LNCAP (cell line): ENCODE measurements around the gene NPBWR2.
A peak's percentile ranks its signal among the peaks of the same experiment; 100 is the strongest.

ENCODE experiments used
- TF ChIP-seq, protein P1 (sequence below): fragments of 450-650 bp; IDR thresholded peaks from 2 replicates; pipeline ENCODE4 v1.5.1; 2017; ENCODE audit warnings: mild to moderate bottlenecking

NPBWR2 gene

DNA sequence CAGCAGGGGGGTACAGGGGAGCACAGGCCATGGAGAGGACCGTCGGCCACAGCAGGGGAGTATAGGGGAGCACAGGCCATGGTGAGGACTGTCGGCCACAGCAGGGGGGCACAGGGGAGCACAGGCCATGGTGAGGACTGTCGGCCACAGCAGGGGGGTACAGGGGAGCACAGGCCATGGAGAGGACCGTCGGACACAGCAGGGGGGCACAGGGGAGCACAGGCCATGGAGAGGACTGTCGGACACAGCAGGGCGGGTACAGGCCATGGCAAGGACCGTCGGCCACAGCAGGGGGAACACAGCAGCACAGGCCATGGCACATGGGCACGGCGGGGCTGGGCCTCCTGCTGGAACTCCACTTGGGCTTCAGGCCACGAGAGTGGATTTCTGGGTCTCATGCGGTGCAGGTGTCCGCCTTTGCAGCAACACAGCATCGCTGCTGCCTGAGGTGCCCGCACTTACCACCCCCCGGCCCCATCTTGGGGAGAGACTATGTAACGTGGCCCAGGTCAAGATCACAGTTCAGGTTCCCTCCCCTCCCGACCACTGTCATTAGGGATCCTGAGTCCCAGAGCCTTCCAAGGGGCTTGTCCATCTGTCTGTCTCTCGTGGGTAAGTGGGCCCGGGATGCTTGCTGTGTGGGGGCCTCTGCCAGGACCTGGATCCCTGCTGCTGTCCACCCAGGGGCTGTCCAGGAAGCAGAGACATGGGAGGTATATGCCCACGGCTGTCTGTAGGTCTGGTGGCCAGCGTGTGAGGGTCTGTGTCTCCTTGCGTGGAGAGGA, 2.5 kb downstream of the NPBWR2 start:
- TF ChIP-seq, protein P1, sequence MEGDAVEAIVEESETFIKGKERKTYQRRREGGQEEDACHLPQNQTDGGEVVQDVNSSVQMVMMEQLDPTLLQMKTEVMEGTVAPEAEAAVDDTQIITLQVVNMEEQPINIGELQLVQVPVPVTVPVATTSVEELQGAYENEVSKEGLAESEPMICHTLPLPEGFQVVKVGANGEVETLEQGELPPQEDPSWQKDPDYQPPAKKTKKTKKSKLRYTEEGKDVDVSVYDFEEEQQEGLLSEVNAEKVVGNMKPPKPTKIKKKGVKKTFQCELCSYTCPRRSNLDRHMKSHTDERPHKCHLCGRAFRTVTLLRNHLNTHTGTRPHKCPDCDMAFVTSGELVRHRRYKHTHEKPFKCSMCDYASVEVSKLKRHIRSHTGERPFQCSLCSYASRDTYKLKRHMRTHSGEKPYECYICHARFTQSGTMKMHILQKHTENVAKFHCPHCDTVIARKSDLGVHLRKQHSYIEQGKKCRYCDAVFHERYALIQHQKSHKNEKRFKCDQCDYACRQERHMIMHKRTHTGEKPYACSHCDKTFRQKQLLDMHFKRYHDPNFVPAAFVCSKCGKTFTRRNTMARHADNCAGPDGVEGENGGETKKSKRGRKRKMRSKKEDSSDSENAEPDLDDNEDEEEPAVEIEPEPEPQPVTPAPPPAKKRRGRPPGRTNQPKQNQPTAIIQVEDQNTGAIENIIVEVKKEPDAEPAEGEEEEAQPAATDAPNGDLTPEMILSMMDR = no peak

DNA sequence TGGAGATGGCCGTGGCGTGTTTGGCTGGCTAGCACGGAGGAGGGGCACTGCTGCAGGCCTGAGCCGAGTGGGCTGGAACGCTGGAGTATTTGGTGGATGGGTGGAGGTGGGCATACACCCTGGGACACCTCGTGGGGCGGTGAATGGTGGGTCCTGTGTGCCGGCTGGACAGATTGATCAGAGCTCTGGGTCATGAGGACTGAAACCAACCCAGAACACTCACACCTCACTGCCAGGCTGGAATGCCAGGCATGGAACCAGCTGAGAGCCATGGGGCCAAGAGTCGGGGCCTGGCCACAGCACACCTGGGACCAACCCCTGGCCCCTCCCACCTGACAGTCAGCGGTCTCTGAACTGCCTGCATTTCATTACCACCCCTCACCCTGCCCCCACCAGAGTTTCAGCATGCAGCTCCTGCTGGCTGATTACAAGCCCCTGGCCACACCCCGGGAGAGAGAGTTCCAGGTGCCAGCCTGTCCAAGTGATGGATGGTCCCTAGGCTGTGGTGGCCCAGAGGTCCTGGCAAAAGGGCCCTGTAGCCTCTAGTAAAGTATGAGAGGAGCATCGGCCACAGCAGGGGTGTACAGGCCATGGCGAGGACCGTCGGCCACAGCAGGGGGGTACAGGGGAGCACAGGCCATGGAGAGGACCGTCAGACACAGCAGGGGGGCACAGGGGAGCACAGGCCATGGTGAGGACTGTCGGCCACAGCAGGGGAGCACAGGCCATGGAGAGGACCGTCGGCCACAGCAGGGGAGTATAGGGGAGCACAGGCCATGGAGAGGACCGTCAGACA, 3.3 kb downstream of the NPBWR2 start:
- TF ChIP-seq, protein P1 = no peak

DNA sequence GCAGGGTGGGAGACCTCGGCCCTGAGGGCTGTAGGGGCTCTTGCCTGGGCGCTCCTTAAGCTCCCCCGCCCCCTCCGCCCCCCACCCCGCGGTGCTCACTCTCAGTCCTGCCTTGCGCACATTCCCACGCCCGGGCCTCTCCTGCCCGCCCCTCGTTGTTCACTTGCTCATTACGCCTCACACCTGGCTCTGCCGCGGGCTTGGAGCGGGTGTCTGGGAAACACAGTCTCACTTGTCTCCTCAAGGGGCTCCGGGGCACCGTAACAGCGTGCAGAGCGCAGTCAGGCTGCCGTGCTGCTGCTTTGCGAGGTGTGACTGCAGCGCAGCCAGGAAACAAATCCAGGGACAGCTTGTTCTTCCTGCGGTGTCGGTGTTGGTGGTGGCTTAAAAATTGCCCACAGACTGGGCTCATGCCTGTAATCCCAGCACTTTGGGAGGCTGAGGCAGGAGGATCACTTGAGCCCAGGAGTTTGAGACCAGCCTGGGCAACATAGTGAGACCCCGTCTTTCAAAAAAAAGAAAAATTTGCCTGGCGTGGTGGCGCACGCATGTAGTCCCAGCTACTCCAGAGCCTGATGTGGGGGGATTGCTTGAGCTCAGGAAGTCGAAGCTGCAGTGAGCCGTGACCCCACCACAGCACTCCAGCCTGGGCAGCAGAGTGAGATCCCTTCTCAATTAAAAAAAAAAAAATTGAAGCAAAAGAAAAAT, 4.6 kb downstream of the NPBWR2 start:
- TF ChIP-seq, protein P1 = no peak

DNA sequence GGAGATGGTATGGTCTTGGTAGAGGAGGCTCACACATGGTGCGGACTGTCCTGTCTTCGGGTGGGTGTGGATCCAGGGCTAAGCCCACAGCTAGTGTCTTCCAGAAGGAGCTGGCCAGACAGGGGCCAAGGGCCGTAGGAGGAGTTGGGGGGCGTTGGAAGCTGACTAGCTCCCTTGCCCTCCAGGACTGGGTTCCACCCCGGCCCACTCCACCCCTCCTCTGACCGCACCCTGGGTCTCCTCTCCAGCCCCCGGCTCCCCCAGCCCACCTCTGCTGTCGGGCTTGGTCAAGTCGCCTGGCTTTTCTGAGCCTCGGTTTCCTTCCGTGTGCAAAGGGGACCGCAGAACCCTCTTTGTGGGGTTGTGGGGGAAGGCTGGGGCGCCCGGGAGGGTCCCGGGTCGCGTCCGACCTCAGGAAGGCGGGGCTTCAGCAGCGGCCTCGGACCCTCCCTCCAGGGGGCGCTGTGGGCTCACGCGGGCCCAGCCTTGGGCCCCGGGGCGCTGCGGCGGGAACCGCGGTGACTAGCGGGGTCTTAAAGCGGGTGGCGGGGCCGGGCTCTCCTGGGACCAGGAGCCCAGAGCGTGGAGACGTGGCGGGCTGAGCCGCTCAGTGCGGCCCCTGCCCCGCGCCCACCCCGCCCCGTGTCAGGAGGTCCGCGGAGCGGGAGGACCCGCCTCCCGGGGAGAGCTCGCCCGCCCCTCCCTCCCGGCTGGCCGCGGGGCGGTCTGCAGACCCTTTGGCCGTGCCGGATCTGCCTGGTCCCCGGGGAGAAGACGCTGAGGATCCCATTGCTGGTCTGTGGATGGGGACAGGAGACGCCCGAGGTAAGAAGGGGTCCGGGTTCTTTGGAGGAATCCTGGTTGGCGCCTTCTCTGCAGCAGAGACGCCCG, 5.4 kb downstream of the NPBWR2 start:
- TF ChIP-seq, protein P1 = peak; percentile 84

DNA sequence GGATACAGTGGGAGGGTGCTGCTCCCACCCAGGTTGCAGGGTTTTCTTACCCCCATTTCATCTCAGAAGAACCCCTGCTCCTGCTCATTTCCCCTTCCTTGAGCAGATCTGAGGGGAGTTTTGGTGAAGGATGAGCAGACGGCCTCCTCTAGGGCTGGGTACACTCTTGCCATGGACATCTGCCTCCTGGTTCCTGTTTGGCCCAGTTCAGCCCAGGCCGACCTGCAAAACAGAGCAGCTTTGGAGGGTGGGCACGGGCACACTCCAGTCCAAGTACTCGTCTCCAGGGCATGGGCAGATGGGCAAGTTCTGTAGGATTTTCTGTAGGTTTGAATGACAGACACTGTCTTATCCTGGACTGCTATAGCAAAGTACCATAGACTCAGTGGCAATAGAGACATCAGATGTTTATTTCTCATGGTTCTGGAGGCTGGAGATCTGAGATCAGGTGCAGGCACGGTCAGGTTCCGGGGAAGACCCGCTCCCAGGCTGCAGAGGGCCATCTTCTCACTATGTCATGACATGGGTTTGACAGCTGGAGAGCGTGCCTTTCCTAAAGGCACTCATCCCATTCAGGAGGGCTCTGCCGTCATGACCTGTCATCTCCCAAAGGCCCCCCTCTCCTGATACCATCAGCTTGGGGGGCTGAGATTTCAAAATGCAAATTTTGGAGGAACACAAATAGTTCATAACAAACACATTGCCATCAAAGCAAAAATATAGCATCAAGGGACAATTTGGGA, 6.2 kb downstream of the NPBWR2 start:
- TF ChIP-seq, protein P1 = no peak

DNA sequence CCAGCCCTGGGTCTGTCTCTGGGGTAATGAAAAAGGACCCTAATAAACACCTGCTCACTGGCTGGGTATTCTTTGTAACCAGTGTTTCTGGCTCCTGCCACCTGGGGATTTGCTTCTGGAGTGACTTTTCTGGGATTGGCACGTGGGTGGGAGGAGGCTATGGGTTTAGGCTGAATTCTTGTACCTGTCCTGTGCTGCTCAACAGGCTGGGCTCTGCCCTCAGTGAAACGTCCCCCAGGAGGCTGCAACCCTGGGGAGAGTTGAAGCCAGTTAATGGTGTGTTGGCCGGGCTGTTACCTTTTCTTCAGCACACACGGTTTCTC, 6.8 kb downstream of the NPBWR2 start:
- TF ChIP-seq, protein P1 = no peak
